ENCODE results near the gene CHL1.

- TF ChIP-seq CTCF (IDR thresholded peaks at IDR 0.05) (no peak), POLR2A (IDR thresholded peaks at IDR 0.05) (no peak)
These were observed 255.7 kb downstream of the CHL1 start for GRCh38 chr3:452221-452620.

Data from esophagus squamous epithelium (tissue), 4 donors.